ENCODE measurements around the gene SUMO2. TPM values are rescaled to one million over a fixed set of nuclear protein-coding genes. Genes with fewer than 3 reads are reported as not detected.

SUMO2 gene
- total RNA-seq, 6 donors from 2014 or later: 19.9 to 343 (median 64.9) TPM

GRCh38 chr17:75131278-75132017 is 51.3 kb downstream of the SUMO2 start, which contains the start of gene NT5C:
Gene NT5C (minus strand): TSS chr17:75131742. CDS start chr17:75131707, 35 bp downstream.
- H3K27ac ChIP-seq: peak within 1 kb of the TSS; percentile 81 to 95 (median 88)
- H3K9me3 ChIP-seq: no peaks in the 10 kb centered on the region
- TF ChIP-seq EP300 (IDR thresholded peaks at IDR 0.05) (no peak), CTCF (IDR thresholded peaks at IDR 0.05) (peak; percentile 52 to 92 (median 85)), POLR2AphosphoS5 (IDR thresholded peaks at IDR 0.05) (peak; percentile 42 to 48), POLR2A (IDR thresholded peaks at IDR 0.05) (peak in 2 of 4 donors; percentile 13 to 75)
- DNase-seq (peak; percentile 85 to 95), ATAC-seq (ENCODE audit: low FRiP score in 2 of 2) (peak; percentile 88 to 96)
- peaks cover 0 to 29% (median 9%) of the 10 kb centered on the region in 4 donors for H3K36me3 ChIP-seq
- 0 to 1% methylated on average over 17 to 34 of the region's 82 CpGs for WGBS, 2 donors
- peak within 1 kb of the TSS; percentile 60 to 95 (median 72) for H3K4me3 ChIP-seq
- no peaks in the 10 kb centered on the region for H3K27me3 ChIP-seq
- H3K4me1 ChIP-seq: peaks cover 13 to 23% (median 14%) of the 10 kb centered on the region in 4 donors

- peak in 1 of 2 donors; percentile 44 for DNase-seq
- H3K9me3 ChIP-seq: no peaks in the 10 kb centered on the region
- peaks cover 0 to 25% (median 9%) of the 10 kb centered on the region in 4 donors for H3K36me3 ChIP-seq
- peaks cover 13 to 30% (median 20%) of the 10 kb centered on the region in 4 donors for H3K4me1 ChIP-seq
- peak overlapping the region; percentile 60 to 95 (median 72) for H3K4me3 ChIP-seq
- TF ChIP-seq CTCF (IDR thresholded peaks at IDR 0.05): peak in 2 of 6 experiments; percentile 28 to 44
- no peak for TF ChIP-seq EP300 (IDR thresholded peaks at IDR 0.05)
- no peak for TF ChIP-seq POLR2AphosphoS5 (IDR thresholded peaks at IDR 0.05)
- H3K27me3 ChIP-seq: no peaks in the 10 kb centered on the region
- H3K27ac ChIP-seq: peak overlapping the region; percentile 81 to 95 (median 88)
- ATAC-seq (ENCODE audit: low FRiP score in 2 of 2): peak; percentile 59 to 68
- WGBS, 2 donors: 20 to 22% methylated on average over 1 to 17 of the region's 29 CpGs
Observed at GRCh38 chr17:75130632-75131277, 52.0 kb downstream of the SUMO2 start.

- Histone ChIP-seq H3K27ac (peak overlapping the region; percentile 81 to 95 (median 88)), H3K36me3 (peaks cover 0 to 20% (median 9%) of the 10 kb centered on the region in 4 donors), H3K27me3 (no peaks in the 10 kb centered on the region), H3K9me3 (no peaks in the 10 kb centered on the region), H3K4me3 (peak overlapping the region in 3 of 4 donors; percentile 60 to 95 (median 78)), H3K4me1 (peaks cover 15 to 36% (median 25%) of the 10 kb centered on the region in 4 donors)
- WGBS, 2 donors: 84 to 91% methylated on average over 10 to 24 of the region's 24 CpGs
- DNase-seq (peak in 1 of 2 donors; percentile 82), ATAC-seq (ENCODE audit: low FRiP score in 2 of 2) (no peak)
- TF ChIP-seq POLR2A (IDR thresholded peaks at IDR 0.05) (no peak), EP300 (IDR thresholded peaks at IDR 0.05) (no peak), CTCF (IDR thresholded peaks at IDR 0.05) (no peak), POLR2AphosphoS5 (IDR thresholded peaks at IDR 0.05) (no peak)
Observed at GRCh38 chr17:75130059-75130631, 52.6 kb downstream of the SUMO2 start.

- no peaks in the 10 kb centered on the region for H3K9me3 ChIP-seq
- peaks cover 21 to 41% (median 31%) of the 10 kb centered on the region in 4 donors for H3K4me1 ChIP-seq
- no peak for ATAC-seq (ENCODE audit: low FRiP score in 2 of 2)
- WGBS, 2 donors: 94 to 95% methylated on average over 8 to 9 of the region's 9 CpGs
- peak overlapping the region in 1 of 4 donors; percentile 19 for H3K27ac ChIP-seq
- no peak for TF ChIP-seq POLR2A (IDR thresholded peaks at IDR 0.05)
- no peak for TF ChIP-seq CTCF (IDR thresholded peaks at IDR 0.05)
- TF ChIP-seq EP300 (IDR thresholded peaks at IDR 0.05): no peak
- TF ChIP-seq POLR2AphosphoS5 (IDR thresholded peaks at IDR 0.05): no peak
- peaks cover 0 to 20% (median 9%) of the 10 kb centered on the region in 4 donors for H3K36me3 ChIP-seq
- no peak for DNase-seq
- no peak overlapping the region for H3K4me3 ChIP-seq
- H3K27me3 ChIP-seq: no peaks in the 10 kb centered on the region
Observed at GRCh38 chr17:75129576-75129975, 53.2 kb downstream of the SUMO2 start.

Measured in upper lobe of left lung (tissue), 6 donors.